ENCODE results near the gene MAMDC2.

Gene MAMDC2

GRCh38 chr9:70038171-70038621 is 5.5 kb upstream of the MAMDC2 start:
- peak; percentile 42 for DNase-seq

- no peak for DNase-seq
These were observed 3.2 kb upstream of the MAMDC2 start for GRCh38 chr9:70040376-70040903.

GRCh38 chr9:70042461-70043215 is 1.0 kb upstream of the MAMDC2 start:
- no peak for DNase-seq

- no peak for DNase-seq
These were observed 363 bp upstream of the MAMDC2 start for GRCh38 chr9:70043285-70043684.

- peak; percentile 38 for DNase-seq
These were observed 1.1 kb downstream of the MAMDC2 start for GRCh38 chr9:70044490-70045307.

- no peak for DNase-seq
These were observed 1.8 kb downstream of the MAMDC2 start for GRCh38 chr9:70045452-70045851.

GRCh38 chr9:70046274-70047070 is 2.8 kb downstream of the MAMDC2 start:
- DNase-seq: no peak

GRCh38 chr9:70049236-70049635 is 5.6 kb downstream of the MAMDC2 start:
- DNase-seq: peak; percentile 53

GRCh38 chr9:70049672-70050271 is 6.1 kb downstream of the MAMDC2 start:
- DNase-seq: no peak

- no peak for DNase-seq
These were observed 9.1 kb downstream of the MAMDC2 start for GRCh38 chr9:70052768-70053167.

- no peak for DNase-seq
These were observed 10.2 kb downstream of the MAMDC2 start for GRCh38 chr9:70053864-70054263.

- DNase-seq: no peak
These were observed 10.9 kb downstream of the MAMDC2 start for GRCh38 chr9:70054521-70054920.

- no peak for DNase-seq
These were observed 12.0 kb downstream of the MAMDC2 start for GRCh38 chr9:70055406-70056210.

GRCh38 chr9:70056211-70056944 is 12.7 kb downstream of the MAMDC2 start:
- DNase-seq: no peak

GRCh38 chr9:70058569-70059116 is 15.0 kb downstream of the MAMDC2 start:
- no peak for DNase-seq

- no peak for DNase-seq
These were observed 16.7 kb downstream of the MAMDC2 start for GRCh38 chr9:70060148-70060882.

- DNase-seq: no peak
These were observed 17.3 kb downstream of the MAMDC2 start for GRCh38 chr9:70060883-70061507.

GRCh38 chr9:70061776-70062175 is 18.1 kb downstream of the MAMDC2 start:
- no peak for DNase-seq

- DNase-seq: no peak
These were observed 20.8 kb downstream of the MAMDC2 start for GRCh38 chr9:70064496-70064895.
